Uterus (tissue), 2 donors: ENCODE results near the gene GIMAP1.

Source experiments
- CTCF ChIP-seq, 4 experiments: fragments of 200-600 bp in 2 of 4; fragments of 450-650 bp in 2 of 4; sonication (generic) in 2 of 4; IDR thresholded peaks; one replicate each; pipeline ENCODE4 v1.5.1; 2016 to 2019; ENCODE audit warnings: antibody characterized with exemption in 4 of 4, mild to moderate bottlenecking in 2 of 4, moderate library complexity in 1 of 4
- POLR2A ChIP-seq, 2 donors: fragments of 450-650 bp; IDR thresholded peaks; one replicate each; pipeline ENCODE4 v1.6.1; 2016; ENCODE audit warnings: antibody characterized with exemption in 2 of 2, mild to moderate bottlenecking in 1 of 2, moderate library complexity in 1 of 2

- no peak for TF ChIP-seq CTCF (IDR thresholded peaks at IDR 0.05)
- no peak for TF ChIP-seq POLR2A (IDR thresholded peaks at IDR 0.05)
Observed at GRCh38 chr7:150766334-150766709, 49.9 kb downstream of the GIMAP1 start.
